IPS-NIHi11 (cell line): ENCODE measurements around the gene TAL1.
"Not testable (repeated sequence)": the region's sequence is repeated elsewhere in the genome, so short reads cannot be mapped to it uniquely, and the experiment has no call there.

Source experiments
- DNase-seq: peaks from one replicate; pipeline ENCODE4 v3.0.0; 2012; ENCODE audit warnings: mixed read lengths, low spot score

The TAL1 gene

DNA sequence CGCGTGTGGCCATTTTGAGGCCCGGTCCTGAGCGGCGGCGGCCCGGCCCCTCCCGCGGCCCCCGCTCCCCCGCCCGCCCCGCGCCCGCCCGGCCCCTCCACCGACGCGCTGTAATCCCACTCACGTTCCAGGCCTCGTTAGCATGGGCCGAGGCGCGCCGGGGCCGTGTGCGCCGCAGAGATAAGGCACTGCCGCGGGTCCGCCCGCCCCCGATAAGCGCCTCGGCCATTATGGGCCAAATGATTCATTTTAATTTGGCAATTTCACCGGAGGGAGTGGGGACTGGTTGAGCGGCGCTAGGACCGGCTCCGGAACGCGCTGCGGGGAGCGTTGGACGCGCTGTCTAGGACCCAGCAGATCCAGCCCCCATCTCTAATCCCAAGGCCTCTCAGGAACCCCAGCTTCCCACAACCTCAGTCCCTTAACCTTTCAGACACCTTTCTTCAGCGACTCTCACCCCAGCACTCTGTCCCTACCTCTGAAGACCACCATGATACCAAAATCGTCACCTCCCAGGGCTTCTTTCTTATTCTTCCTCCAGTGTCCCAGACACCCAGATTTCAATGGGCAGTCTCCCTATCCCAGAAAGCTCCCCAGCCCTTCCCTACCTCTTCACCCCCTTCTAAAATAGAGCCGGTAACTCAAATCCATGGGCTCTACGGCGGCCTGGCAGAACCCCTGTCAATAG, at the start of gene TAL1:
Gene TAL1, minus strand, starts transcription at position 39 of the 688 bp plus-strand sequence. CDS start 6,337 bp downstream, outside the sequence.
- peak; percentile 48 for DNase-seq

DNA sequence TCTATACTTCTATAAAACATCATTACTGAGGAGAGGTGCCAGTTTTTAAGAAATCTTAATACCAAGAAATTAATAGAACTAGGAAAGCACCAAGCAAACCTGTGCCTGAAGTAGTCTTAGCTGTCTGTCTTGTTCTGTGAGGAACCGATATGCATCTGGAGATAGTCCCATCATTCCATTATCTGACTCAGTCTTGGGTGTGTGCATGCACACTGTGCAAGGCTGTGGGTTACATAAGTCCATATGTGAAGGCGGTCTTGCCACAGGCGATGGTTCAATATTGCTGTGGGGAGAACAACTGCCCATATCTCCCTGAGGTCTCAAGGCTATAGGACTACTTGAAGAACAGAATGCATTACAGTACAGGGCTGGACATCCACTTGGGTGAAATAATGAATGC, 48.1 kb upstream of the TAL1 start:
- DNase-seq = no peak

DNA sequence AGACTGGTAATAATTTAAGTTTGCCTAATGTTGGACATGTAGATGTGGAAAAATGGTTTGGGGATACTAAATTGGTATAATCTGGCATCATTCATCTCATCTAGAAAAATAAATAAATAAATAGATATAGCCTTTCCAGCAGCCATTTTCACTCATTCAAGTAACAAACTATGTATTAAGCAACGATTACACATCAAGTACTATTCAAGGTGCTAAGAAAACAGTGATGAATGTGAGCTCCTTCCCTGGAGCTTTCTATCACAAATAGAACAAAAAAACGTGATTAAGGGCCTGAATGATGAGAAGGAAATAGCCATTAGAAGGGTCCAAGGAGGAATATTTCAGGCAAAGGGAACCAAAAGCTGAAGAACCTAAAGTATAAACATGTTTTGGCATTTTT, 44.8 kb upstream of the TAL1 start:
- no peak for DNase-seq

GRCh38 chr1:47275811-47276210, 43.8 kb upstream of the TAL1 start:
- not testable (repeated sequence) for DNase-seq

DNA sequence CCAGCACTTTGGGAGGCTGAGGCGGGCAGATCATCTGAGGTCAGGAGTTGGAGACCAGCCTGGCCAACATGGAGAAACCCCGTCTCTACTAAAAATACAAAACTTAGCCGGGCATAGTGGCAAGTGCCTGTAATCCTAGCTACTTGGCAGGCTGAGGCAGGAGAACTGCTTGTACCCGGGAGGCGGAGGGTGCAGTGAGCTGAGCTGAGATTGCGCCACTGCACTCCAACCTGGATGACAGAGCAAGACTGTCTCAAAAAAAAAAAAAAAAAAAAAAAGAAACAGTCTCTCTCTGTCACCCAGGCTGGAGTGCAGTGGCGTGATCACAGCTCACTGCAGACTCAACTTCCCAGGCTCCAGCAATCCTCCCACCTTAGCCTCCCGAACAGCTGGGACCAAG, 33.5 kb upstream of the TAL1 start:
- not testable (repeated sequence) for DNase-seq

DNA sequence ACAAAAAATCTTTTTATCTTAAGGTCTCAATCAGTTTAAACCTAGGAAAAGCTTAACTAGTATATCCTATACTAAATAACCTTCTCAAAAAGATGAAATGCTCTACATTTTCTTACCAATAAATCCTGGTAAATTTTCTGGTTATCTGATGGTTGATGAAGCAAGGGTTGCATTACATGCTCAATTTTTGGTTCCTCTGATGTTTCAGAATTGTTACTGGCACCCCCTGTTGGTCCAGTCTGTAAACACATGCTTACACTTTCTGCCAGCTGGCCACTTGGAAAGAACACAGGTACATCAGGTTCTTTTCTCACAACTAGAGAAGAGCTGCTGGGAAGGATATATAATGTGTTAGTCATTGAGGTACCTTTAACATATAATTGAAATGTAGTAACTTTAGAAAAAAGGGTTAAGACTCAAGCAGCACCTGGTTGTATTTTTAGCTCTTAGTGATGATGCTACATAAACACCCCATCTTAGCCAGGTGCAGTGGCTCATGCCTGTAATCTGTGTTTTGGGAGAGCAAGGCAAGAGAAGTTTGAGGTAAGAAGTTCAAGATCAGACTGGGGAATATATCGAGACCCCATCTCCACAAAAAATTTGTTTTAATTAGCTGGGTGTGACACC, 30.9 kb upstream of the TAL1 start:
- peak; percentile 65 for DNase-seq

DNA sequence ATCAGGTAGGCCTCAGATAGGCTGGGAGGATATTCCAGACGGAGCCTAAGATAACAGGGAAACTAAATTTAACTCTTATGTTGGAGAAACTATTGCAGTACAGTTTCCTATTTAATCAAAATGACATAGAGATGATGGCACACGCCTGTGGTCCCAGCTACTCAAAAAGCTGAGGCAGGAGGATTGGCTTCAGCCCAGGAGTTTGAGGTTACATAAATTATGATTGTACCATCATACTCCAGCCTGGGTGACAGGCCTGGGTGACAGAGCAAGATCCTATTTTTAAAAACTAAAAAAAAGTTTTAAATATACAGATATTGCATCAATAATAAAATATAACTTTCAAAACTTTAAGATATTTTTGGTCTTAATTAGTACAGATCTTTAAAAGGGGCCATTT, 25.2 kb upstream of the TAL1 start:
- DNase-seq = no peak

DNA sequence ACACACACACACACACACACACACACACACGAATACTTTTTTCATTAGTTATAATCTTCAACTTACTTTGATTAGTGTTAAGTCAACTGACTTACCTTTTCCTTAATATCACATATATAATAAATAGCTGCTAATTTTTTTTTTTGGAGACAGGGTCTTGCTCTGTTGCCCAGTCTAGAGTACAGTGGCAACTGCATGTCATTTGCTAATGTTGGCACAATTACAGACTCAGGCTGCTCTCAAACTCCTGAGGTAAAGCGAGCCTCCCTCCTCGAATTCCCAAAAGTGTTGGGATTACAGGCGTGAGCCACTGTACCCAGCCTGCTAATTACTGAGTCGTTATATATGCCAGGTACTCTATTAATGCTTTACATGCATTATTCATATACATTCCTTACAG, 20.8 kb upstream of the TAL1 start:
- no peak for DNase-seq

DNA sequence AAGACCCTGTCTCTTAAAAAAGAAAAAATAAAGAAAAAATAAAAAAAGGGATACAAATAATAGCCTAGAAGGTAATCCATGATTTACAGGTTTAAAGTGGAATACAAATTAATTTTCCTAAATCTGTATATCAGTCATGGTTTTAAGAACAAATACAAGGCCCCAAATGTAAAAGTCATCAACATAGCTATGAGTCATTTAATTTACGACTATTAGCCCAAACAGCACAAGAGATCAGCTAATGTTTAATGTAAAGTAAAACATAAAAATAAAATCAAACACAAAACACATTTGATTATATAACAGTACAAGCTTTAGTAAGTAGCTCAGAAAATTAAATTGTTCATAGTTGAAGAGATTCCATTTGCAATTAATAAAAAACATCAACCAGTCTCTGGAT, 20.3 kb upstream of the TAL1 start:
- no peak for DNase-seq

DNA sequence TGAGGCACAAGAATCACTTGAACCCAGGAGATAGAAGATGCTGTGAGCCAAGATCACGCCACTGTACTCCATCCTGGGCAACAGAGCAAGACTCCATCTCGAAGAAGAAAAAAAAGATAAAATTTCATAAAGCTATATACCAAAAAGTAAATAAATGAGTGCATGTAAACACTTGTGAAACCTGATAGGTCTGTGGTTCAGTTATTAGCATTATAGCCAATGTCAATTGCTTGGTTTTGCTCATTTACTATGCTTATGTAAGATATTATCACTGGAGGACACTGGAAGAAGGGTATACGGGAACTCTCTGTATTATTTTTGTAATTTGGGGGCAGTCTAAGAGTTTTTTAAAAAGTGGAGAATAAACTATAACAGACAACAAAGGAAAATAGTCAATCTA, 17.7 kb upstream of the TAL1 start:
- no peak for DNase-seq

GRCh38 chr1:47244339-47244862, 12.4 kb upstream of the TAL1 start:
- DNase-seq = no peak

DNA sequence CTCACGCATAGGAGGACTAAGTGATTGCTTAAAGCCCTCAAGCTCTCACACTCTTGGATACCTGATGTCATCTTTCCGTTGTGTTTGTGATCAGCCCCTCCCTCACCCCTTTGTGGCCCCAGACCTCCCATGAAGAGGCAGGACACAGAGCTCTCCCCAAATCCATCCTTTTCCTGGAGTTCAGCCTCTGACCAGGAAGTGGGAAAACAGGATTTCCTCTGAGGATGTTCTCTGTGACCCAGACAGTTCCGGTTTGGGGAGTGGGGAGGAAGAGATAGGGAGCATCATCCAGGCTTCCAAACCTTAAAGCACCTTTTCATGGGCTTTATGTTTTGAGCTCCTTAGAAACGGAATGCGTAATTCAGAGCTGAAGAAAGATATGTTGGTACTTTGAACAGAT, 11.9 kb upstream of the TAL1 start:
- no peak for DNase-seq

- DNase-seq = no peak
Observed at GRCh38 chr1:47241114-47242113, 9.4 kb upstream of the TAL1 start.

DNA sequence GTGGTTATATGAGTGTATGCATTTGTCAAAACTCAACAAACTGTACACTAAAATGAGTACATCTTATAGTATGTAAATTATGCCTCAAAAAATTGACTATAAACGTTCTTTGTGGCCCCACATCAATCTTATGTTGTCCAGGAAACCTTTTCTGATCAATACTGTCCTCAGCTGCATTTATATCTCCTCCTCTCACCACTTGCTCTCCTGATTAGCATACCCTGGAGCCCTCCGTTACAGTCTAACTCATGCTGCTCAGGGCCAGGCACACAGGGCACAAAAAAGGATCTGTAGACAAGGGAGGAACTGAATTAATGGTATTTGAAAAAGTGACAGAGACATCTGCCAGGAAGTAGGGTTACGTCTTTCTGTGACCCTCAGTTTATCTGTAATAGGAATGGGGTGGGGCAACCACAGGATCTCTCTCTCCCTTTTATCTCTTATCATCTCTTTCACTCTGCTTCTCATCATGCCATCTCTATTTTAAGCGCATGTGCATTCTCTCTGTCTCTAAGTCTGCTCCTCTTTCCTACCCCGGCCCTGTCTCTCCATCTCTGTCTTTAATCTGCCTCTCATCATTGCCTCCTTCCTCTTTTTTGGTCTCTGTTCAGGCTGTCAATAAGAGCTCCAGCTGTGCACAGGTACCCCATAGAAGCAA, 7.0 kb upstream of the TAL1 start:
- DNase-seq = no peak

GRCh38 chr1:47235806-47236205, 3.8 kb upstream of the TAL1 start:
- no peak for DNase-seq

GRCh38 chr1:47235241-47235681, 3.2 kb upstream of the TAL1 start:
- no peak for DNase-seq

- no peak for DNase-seq
Observed at GRCh38 chr1:47233186-47233585, 1.2 kb upstream of the TAL1 start.

GRCh38 chr1:47231301-47232186, 481 bp downstream of the TAL1 start:
- DNase-seq = peak; percentile 26

GRCh38 chr1:47230692-47231300, 1.2 kb downstream of the TAL1 start:
- peak; percentile 51 for DNase-seq
